ENCODE data around the gene NOTCH2. TPM values are rescaled to one million over a fixed set of nuclear protein-coding genes. Genes with fewer than 3 reads are reported as not detected.

NOTCH2 gene
- total and polyA plus RNA-seq, 2 experiments from 2014 or later, result 8.5 to 56.6 TPM

DNA sequence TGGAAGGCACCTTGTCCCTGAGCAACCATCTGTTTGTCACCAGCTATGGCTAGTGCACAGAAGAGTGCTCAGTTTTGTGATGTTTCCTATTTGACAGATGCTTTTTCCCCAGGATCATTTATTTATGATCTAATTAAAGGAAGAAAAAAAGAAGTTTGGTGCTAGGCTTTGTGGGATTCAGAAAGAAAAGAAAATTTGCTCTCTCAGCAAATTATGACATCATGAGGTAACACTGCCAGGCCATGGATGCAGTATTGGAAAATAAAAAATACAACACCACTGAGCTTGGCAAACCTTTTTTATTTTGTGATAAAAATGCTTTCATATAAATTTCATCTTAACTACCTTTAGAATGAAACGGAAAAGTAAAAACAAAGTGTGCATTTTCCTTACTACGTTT is 157.7 kb downstream of the NOTCH2 start (continued):
- TF ChIP-seq, protein P1, sequence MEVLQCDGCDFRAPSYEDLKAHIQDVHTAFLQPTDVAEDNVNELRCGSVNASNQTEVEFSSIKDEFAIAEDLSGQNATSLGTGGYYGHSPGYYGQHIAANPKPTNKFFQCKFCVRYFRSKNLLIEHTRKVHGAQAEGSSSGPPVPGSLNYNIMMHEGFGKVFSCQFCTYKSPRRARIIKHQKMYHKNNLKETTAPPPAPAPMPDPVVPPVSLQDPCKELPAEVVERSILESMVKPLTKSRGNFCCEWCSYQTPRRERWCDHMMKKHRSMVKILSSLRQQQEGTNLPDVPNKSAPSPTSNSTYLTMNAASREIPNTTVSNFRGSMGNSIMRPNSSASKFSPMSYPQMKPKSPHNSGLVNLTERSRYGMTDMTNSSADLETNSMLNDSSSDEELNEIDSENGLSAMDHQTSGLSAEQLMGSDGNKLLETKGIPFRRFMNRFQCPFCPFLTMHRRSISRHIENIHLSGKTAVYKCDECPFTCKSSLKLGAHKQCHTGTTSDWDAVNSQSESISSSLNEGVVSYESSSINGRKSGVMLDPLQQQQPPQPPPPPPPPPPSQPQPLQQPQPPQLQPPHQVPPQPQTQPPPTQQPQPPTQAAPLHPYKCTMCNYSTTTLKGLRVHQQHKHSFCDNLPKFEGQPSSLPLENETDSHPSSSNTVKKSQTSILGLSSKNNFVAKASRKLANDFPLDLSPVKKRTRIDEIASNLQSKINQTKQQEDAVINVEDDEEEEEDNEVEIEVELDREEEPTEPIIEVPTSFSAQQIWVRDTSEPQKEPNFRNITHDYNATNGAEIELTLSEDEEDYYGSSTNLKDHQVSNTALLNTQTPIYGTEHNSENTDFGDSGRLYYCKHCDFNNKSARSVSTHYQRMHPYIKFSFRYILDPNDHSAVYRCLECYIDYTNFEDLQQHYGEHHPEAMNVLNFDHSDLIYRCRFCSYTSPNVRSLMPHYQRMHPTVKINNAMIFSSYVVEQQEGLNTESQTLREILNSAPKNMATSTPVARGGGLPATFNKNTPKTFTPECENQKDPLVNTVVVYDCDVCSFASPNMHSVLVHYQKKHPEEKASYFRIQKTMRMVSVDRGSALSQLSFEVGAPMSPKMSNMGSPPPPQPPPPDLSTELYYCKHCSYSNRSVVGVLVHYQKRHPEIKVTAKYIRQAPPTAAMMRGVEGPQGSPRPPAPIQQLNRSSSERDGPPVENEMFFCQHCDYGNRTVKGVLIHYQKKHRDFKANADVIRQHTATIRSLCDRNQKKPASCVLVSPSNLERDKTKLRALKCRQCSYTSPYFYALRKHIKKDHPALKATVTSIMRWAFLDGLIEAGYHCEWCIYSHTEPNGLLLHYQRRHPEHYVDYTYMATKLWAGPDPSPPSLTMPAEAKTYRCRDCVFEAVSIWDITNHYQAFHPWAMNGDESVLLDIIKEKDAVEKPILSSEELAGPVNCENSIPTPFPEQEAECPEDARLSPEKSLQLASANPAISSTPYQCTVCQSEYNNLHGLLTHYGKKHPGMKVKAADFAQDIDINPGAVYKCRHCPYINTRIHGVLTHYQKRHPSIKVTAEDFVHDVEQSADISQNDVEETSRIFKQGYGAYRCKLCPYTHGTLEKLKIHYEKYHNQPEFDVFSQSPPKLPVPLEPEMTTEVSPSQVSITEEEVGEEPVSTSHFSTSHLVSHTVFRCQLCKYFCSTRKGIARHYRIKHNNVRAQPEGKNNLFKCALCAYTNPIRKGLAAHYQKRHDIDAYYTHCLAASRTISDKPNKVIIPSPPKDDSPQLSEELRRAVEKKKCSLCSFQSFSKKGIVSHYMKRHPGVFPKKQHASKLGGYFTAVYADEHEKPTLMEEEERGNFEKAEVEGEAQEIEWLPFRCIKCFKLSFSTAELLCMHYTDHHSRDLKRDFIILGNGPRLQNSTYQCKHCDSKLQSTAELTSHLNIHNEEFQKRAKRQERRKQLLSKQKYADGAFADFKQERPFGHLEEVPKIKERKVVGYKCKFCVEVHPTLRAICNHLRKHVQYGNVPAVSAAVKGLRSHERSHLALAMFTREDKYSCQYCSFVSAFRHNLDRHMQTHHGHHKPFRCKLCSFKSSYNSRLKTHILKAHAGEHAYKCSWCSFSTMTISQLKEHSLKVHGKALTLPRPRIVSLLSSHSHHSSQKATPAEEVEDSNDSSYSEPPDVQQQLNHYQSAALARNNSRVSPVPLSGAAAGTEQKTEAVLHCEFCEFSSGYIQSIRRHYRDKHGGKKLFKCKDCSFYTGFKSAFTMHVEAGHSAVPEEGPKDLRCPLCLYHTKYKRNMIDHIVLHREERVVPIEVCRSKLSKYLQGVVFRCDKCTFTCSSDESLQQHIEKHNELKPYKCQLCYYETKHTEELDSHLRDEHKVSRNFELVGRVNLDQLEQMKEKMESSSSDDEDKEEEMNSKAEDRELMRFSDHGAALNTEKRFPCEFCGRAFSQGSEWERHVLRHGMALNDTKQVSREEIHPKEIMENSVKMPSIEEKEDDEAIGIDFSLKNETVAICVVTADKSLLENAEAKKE (CRISPR knock-in tag; IDR thresholded peaks at IDR 0.05), result no peak
- TF ChIP-seq ZNF114 (CRISPR knock-in tag; IDR thresholded peaks at IDR 0.05), result no peak
- TF ChIP-seq, protein P2, sequence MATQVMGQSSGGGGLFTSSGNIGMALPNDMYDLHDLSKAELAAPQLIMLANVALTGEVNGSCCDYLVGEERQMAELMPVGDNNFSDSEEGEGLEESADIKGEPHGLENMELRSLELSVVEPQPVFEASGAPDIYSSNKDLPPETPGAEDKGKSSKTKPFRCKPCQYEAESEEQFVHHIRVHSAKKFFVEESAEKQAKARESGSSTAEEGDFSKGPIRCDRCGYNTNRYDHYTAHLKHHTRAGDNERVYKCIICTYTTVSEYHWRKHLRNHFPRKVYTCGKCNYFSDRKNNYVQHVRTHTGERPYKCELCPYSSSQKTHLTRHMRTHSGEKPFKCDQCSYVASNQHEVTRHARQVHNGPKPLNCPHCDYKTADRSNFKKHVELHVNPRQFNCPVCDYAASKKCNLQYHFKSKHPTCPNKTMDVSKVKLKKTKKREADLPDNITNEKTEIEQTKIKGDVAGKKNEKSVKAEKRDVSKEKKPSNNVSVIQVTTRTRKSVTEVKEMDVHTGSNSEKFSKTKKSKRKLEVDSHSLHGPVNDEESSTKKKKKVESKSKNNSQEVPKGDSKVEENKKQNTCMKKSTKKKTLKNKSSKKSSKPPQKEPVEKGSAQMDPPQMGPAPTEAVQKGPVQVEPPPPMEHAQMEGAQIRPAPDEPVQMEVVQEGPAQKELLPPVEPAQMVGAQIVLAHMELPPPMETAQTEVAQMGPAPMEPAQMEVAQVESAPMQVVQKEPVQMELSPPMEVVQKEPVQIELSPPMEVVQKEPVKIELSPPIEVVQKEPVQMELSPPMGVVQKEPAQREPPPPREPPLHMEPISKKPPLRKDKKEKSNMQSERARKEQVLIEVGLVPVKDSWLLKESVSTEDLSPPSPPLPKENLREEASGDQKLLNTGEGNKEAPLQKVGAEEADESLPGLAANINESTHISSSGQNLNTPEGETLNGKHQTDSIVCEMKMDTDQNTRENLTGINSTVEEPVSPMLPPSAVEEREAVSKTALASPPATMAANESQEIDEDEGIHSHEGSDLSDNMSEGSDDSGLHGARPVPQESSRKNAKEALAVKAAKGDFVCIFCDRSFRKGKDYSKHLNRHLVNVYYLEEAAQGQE (IDR thresholded peaks at IDR 0.05; ENCODE audit: unreplicated experiment), result no peak
- TF ChIP-seq, protein P3, sequence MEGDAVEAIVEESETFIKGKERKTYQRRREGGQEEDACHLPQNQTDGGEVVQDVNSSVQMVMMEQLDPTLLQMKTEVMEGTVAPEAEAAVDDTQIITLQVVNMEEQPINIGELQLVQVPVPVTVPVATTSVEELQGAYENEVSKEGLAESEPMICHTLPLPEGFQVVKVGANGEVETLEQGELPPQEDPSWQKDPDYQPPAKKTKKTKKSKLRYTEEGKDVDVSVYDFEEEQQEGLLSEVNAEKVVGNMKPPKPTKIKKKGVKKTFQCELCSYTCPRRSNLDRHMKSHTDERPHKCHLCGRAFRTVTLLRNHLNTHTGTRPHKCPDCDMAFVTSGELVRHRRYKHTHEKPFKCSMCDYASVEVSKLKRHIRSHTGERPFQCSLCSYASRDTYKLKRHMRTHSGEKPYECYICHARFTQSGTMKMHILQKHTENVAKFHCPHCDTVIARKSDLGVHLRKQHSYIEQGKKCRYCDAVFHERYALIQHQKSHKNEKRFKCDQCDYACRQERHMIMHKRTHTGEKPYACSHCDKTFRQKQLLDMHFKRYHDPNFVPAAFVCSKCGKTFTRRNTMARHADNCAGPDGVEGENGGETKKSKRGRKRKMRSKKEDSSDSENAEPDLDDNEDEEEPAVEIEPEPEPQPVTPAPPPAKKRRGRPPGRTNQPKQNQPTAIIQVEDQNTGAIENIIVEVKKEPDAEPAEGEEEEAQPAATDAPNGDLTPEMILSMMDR (conservative IDR thresholded peaks at IDR 0.05; ENCODE audit: low read depth in 2 of 2), result no peak
- no peak for TF ChIP-seq POLR2AphosphoS5 (IDR thresholded peaks at IDR 0.05; ENCODE audit: low read depth)

Measured in GM23338 (cell line).